Gastroesophageal sphincter (tissue), 3 donors: ENCODE data around the gene UVRAG.

Experiments
- POLR2AphosphoS5 ChIP-seq: sonication (generic); formaldehyde crosslinking; IDR thresholded peaks from one replicate; pipeline ENCODE4 v1.6.1; 2017; ENCODE audit warnings: antibody characterized with exemption
- TF ChIP-seq, protein P1 (sequence below), 4 experiments: fragments of 200-600 bp in 2 of 4; fragments of 450-650 bp in 2 of 4; sonication (generic) in 1 of 4; IDR thresholded peaks; one replicate each; pipeline ENCODE4 v1.5.1; 2017 to 2019; ENCODE audit warnings: antibody characterized with exemption in 4 of 4, mild to moderate bottlenecking in 2 of 4, moderate library complexity in 2 of 4

DNA sequence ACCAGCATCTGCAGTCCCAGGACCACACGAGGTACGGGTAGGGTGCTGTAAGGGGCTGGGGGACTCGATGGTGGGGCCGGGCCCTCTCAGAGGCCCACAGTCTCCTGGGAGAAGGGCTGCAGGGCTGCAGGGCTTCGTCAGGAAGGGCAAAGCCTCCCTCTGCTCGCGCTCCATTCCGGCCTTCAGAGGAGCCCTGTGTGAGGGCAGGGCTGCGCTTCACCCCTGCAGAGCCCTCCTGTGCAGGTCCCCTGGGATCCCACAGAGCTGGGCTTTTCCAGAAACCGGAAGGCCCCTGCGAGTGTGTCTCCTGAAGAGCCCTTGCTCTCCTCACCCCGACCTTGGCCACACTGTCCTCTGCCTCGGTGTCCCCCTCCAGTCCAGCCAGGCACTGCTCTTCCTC, 364.1 kb downstream of the UVRAG start:
- TF ChIP-seq, protein P1, sequence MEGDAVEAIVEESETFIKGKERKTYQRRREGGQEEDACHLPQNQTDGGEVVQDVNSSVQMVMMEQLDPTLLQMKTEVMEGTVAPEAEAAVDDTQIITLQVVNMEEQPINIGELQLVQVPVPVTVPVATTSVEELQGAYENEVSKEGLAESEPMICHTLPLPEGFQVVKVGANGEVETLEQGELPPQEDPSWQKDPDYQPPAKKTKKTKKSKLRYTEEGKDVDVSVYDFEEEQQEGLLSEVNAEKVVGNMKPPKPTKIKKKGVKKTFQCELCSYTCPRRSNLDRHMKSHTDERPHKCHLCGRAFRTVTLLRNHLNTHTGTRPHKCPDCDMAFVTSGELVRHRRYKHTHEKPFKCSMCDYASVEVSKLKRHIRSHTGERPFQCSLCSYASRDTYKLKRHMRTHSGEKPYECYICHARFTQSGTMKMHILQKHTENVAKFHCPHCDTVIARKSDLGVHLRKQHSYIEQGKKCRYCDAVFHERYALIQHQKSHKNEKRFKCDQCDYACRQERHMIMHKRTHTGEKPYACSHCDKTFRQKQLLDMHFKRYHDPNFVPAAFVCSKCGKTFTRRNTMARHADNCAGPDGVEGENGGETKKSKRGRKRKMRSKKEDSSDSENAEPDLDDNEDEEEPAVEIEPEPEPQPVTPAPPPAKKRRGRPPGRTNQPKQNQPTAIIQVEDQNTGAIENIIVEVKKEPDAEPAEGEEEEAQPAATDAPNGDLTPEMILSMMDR (IDR thresholded peaks at IDR 0.05), result no peak
- no peak for TF ChIP-seq POLR2AphosphoS5
